Sigmoid colon (tissue), 7 donors: ENCODE results near the gene MYL11. TPM values are rescaled to one million over a fixed set of nuclear protein-coding genes. Genes with fewer than 3 reads are reported as not detected.

Experiments used
- DNase-seq: peaks from one replicate; pipeline ENCODE4 v3.0.0-alpha.2; 2019
- H3K27ac ChIP-seq, 4 donors: fragments of 200-600 bp; sonication (generic); one replicate each; pipeline ENCODE4 v1.5.1; 2016 to 2019; ENCODE audit warnings: mild to moderate bottlenecking in 1 of 4
- H3K27me3 ChIP-seq, 3 donors: fragments of 200-600 bp; sonication (generic); one replicate each; pipeline ENCODE4 v1.5.1; 2019; ENCODE audit warnings: mild to moderate bottlenecking in 1 of 3
- H3K36me3 ChIP-seq, 4 donors: fragments of 200-600 bp; sonication (generic); one replicate each; pipeline ENCODE4 v1.5.1; 2016 to 2019
- H3K4me1 ChIP-seq, 4 donors: fragments of 200-600 bp; sonication (generic); one replicate each; pipeline ENCODE4 v1.5.1; 2017 to 2019
- H3K4me3 ChIP-seq, 4 donors: fragments of 200-600 bp; sonication (generic); one replicate each; pipeline ENCODE4 v1.5.1; 2017 to 2019; ENCODE audit warnings: mild to moderate bottlenecking in 2 of 4, moderate library complexity in 1 of 4
- H3K9me3 ChIP-seq, 4 donors: fragments of 200-600 bp in 3 of 4; sonication (generic) in 3 of 4; one replicate each; pipeline versions ENCODE4 v1.5.1 to v1.6.1; 2013 to 2019
- EP300 ChIP-seq, 4 donors: sonication (generic); formaldehyde crosslinking; IDR thresholded peaks; one replicate each; pipeline ENCODE4 v1.6.1; 2017; ENCODE audit warnings: antibody characterized with exemption in 4 of 4
- POLR2A ChIP-seq, 2 donors: fragments of 450-650 bp; IDR thresholded peaks; one replicate each; pipeline ENCODE4 v1.6.1; 2016; ENCODE audit warnings: antibody characterized with exemption in 2 of 2, mild to moderate bottlenecking in 2 of 2, moderate library complexity in 2 of 2
- POLR2AphosphoS5 ChIP-seq, 4 donors: sonication (generic); formaldehyde crosslinking; IDR thresholded peaks; one replicate each; pipeline ENCODE4 v1.6.1; 2017; ENCODE audit warnings: antibody characterized with exemption in 4 of 4
- WGBS, 2 donors: extraction: QIAGEN DNeasy Blood & Tissue Kit; methylation state at CpG; one replicate each; pipeline ENCODE4 v1.1.7; 2013; 5-methylcytosine and 5-hydroxymethylcytosine counted together
- intact Hi-C: fragments of 100-400 bp; cut with DNase I; formaldehyde crosslinking; loops from one replicate; pipeline ENCODE4 v1.15.1; 2023
- polyA plus RNA-seq, 3 donors: library from polyadenylated mRNA; stranded (reverse); fragments of 200-250 nt; gene quantifications; one replicate each; pipeline ENCODE4 v1.2.3, GENCODE V29; 2013
- total RNA-seq, 4 donors: library from RNA; depleted of rRNA; stranded (reverse); fragments of >200 nt; gene quantifications; one replicate each; pipeline ENCODE4 v1.1.0, GENCODE V29; 2016
- TF ChIP-seq, protein P1 (sequence below), 4 experiments: fragments of 450-650 bp in 3 of 4; fragments of 200-600 bp in 1 of 4; IDR thresholded peaks; one replicate each; pipeline ENCODE4 v1.5.1; 2016 to 2019; ENCODE audit warnings: antibody characterized with exemption in 4 of 4, mild to moderate bottlenecking in 3 of 4, moderate library complexity in 2 of 4
- donor health status: healthy with polysubstance abuse.
- donor health status: Bipolar disorder and iron deficiency.
- donor health status: healthy.

Gene MYL11
- total and polyA plus RNA-seq, 7 donors = not detected

DNA sequence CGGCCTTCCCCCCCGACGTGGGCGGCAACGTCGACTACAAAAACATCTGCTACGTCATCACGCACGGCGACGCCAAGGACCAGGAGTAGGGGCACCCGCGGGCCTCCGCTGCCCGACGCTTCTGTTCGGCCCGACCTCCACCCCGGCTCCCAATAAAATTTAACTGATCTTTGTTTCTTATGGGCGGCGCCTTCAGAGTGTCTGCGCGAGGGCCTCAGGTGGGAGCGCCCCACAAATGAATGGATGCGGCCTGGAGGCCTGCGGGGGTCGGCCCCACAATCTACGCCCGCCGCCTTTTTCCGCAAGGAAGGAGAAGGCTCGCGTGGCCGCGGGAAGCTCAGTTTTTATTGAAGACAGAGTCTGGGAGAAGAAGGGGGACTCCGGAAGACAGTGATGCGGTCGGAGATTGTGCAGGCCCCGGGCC is 3.2 kb downstream of the MYL11 start:
- Histone ChIP-seq H3K4me1 (peaks cover 0 to 23% (median 20%) of the 10 kb centered on the region in 4 donors), H3K27me3 (no peaks in the 10 kb centered on the region), H3K9me3 (no peaks in the 10 kb centered on the region), H3K4me3 (peak overlapping the region; percentile 37 to 80 (median 73)), H3K27ac (peak overlapping the region; percentile 96 to 100 (median 98)), H3K36me3 (no peaks in the 10 kb centered on the region)
- peak; percentile 66 to 95 (median 82) for TF ChIP-seq POLR2AphosphoS5 (IDR thresholded peaks at IDR 0.05)
- TF ChIP-seq, protein P1, sequence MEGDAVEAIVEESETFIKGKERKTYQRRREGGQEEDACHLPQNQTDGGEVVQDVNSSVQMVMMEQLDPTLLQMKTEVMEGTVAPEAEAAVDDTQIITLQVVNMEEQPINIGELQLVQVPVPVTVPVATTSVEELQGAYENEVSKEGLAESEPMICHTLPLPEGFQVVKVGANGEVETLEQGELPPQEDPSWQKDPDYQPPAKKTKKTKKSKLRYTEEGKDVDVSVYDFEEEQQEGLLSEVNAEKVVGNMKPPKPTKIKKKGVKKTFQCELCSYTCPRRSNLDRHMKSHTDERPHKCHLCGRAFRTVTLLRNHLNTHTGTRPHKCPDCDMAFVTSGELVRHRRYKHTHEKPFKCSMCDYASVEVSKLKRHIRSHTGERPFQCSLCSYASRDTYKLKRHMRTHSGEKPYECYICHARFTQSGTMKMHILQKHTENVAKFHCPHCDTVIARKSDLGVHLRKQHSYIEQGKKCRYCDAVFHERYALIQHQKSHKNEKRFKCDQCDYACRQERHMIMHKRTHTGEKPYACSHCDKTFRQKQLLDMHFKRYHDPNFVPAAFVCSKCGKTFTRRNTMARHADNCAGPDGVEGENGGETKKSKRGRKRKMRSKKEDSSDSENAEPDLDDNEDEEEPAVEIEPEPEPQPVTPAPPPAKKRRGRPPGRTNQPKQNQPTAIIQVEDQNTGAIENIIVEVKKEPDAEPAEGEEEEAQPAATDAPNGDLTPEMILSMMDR (IDR thresholded peaks at IDR 0.05) = no peak
- peak; percentile 65 to 82 for TF ChIP-seq POLR2A (IDR thresholded peaks at IDR 0.05)
- peak in 1 of 4 donors; percentile 36 for TF ChIP-seq EP300 (IDR thresholded peaks at IDR 0.05)
- intact Hi-C loops = loop anchor here (2.0 to 10.0 kb wide), 2 partner anchors 17 to 283 kb away; partner anchors contain the start of genes TBX6, YPEL3 and ZNF48
- WGBS, 2 donors = 0% methylated on average over 39 of the region's 39 CpGs
- DNase-seq = peak; percentile 98

DNA sequence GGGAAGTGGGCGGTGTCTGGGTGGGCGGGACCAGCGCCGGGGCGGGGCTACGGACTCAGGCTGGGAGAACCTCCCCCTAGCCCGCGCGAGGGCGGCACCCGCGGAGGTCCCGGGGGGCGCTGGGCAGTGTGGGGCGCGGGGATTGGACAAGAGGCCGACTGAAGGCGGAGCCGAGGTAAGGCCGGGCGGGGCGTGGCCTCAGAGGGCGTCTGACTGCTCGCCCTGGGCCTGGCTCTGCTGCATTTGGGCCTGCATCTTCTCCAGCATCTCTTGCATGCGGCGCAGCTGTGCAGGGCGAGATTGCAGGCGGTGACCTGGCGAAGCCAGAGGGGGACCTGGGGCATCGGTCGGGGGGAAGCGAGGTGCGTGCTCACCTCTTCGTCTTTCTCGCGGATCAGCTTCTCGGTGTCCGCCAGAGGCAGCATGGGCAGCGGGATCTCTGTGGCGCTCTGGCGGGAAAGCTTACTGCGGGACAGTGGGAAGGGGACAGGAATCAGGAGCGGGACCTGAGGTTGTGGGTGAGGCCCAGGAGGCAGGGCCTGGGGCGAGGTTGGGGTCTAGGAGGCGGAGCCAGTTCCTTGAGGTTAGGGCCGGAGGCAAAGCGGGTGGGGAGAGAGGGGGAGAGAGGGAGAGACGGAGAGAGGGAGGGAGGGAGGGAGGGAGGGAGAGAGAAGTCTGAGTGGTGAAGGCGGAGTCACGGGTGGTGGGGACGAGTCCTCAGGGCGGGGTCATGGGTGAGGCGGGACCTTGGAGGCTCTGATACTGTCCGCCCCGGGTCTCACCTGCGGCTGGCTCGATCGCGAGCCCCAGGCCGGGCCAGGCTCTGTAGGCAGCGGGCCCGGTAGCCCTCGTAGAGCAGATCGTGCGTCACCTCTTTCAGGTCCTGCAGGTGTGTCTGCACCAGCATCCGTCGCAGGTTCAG is 3.9 kb downstream of the MYL11 start:
- 1% methylated on average over 67 of the region's 67 CpGs for WGBS, 2 donors
- intact Hi-C loops = loop anchor here (2.0 to 10.0 kb wide), 2 partner anchors 16 to 284 kb away; partner anchors contain the start of genes TBX6, YPEL3 and ZNF48
- no peak for TF ChIP-seq EP300 (IDR thresholded peaks at IDR 0.05)
- peak; percentile 35 to 76 for TF ChIP-seq POLR2A (IDR thresholded peaks at IDR 0.05)
- TF ChIP-seq, protein P1 (IDR thresholded peaks at IDR 0.05) = peak in 1 of 4 experiments; percentile 16
- peak; percentile 83 to 93 (median 92) for TF ChIP-seq POLR2AphosphoS5 (IDR thresholded peaks at IDR 0.05)
- Histone ChIP-seq H3K4me3 (peak overlapping the region; percentile 51 to 80 (median 73)), H3K27me3 (no peaks in the 10 kb centered on the region), H3K27ac (peak overlapping the region; percentile 96 to 100 (median 98)), H3K4me1 (peaks cover 0 to 23% (median 20%) of the 10 kb centered on the region in 4 donors), H3K36me3 (no peaks in the 10 kb centered on the region), H3K9me3 (no peaks in the 10 kb centered on the region)
- peak; percentile 100 for DNase-seq

DNA sequence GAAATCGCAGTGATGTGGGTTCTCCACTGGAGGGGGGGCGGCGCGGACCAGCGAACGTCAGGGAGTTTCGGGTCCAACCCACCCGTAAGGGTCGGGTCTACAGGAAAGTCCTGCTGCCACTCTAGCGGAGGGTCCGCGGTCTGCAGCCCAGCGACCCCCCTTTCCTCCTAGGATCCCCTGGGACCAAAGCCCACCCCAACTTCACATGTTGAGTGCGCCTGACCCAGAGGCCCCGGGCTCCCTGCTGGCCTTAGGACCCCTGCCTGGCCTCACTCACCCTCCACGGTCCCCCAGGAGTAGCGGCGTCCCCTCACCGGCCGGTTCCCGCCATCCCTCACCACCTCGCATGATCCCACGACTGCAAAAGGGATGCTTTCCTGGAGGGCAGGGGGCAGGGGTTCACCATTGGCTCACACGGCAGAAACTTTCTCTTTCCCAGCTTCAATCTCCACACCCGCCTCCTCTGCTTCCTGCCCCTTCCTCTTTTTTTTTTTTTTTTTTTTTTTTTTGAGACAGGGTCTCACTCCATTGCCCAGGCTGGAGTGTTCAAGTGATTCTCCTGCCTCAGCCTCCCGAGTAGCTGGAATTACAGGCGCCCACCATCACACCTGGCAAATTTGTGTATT is 4.7 kb downstream of the MYL11 start:
- Histone ChIP-seq H3K27ac (peak overlapping the region; percentile 96 to 100 (median 98)), H3K4me3 (peak overlapping the region; percentile 51 to 80 (median 73)), H3K9me3 (no peaks in the 10 kb centered on the region), H3K36me3 (no peaks in the 10 kb centered on the region), H3K4me1 (peaks cover 0 to 23% (median 20%) of the 10 kb centered on the region in 4 donors), H3K27me3 (no peaks in the 10 kb centered on the region)
- TF ChIP-seq POLR2AphosphoS5 (IDR thresholded peaks at IDR 0.05) = no peak
- TF ChIP-seq, protein P1 (IDR thresholded peaks at IDR 0.05) = no peak
- TF ChIP-seq EP300 (IDR thresholded peaks at IDR 0.05) = no peak
- no peak for TF ChIP-seq POLR2A (IDR thresholded peaks at IDR 0.05)
- no peak for DNase-seq
- 26 to 38% methylated on average over 27 of the region's 27 CpGs for WGBS, 2 donors
- intact Hi-C loops = loop anchor here (2.0 to 10.0 kb wide), 2 partner anchors 16 to 284 kb away; partner anchors contain the start of genes TBX6, YPEL3 and ZNF48

DNA sequence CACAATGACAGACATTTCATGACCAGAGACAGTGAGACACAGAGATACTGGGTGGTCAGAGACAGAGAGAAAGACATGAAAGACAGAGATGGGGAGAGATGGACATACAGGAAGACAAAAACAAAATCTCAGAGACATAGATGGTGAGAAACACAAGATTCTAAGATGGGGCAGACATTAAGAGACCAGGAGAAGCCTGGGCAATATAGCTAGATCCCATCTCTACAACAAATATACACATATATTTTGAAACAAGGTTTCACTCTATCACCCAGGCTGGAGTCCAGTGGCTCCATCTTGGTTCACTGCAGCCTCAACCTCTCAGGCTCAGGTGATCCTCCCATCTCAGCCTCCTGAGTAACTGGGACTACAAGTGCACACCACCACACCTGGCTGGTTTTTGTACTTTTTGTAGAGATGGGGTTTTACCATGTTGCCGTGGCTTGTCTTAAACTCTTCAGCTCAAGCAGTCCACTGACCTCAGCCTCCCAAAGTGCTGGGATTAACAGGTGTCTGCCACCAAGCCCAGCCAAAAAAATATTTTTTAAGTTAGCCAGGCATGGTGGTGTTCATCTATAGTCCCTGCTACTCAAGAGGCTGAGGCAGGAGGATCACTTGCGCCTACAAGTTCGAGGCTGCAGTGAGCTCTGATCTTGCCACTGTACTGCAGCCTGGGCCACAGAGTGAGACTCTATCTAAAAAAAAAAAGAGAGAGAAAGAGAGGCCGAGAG is 5.6 kb downstream of the MYL11 start:
- Histone ChIP-seq H3K27me3 (no peaks in the 10 kb centered on the region), H3K4me3 (no peak overlapping the region), H3K36me3 (no peaks in the 10 kb centered on the region), H3K9me3 (no peaks in the 10 kb centered on the region), H3K27ac (peak overlapping the region in 1 of 4 donors; percentile 98), H3K4me1 (peaks cover 0 to 23% (median 20%) of the 10 kb centered on the region in 4 donors)
- TF ChIP-seq EP300 (IDR thresholded peaks at IDR 0.05) (no peak), POLR2A (IDR thresholded peaks at IDR 0.05) (no peak), POLR2AphosphoS5 (IDR thresholded peaks at IDR 0.05) (no peak)
- TF ChIP-seq, protein P1 (IDR thresholded peaks at IDR 0.05) = no peak
- WGBS, 2 donors = 85 to 96% methylated on average over 4 of the region's 4 CpGs
- no peak for DNase-seq
- intact Hi-C loops = no loop called here
